AG09309 (cell line): ENCODE measurements around the gene KLHL33.

Experiments
- DNase-seq: peaks from one replicate; pipeline ENCODE4 v3.0.0-alpha.2; 2010; ENCODE audit warnings: low read depth
- H3K4me3 ChIP-seq: 2 replicates; pipeline ENCODE4 v1.5.1; 2011; ENCODE audit warnings: mild to moderate bottlenecking, low read depth, low read length, moderate library complexity; ENCODE audit not compliant: control insufficient read depth
- CTCF ChIP-seq: IDR thresholded peaks from 2 replicates; pipeline ENCODE4 v1.5.1; 2011; ENCODE audit warnings: mild to moderate bottlenecking, low read depth, low read length, inconsistent platforms; ENCODE audit not compliant: insufficient read depth, control insufficient read depth; ENCODE audit errors: missing control alignments

The KLHL33 gene

GRCh38 chr14:20434701-20435581 is 1.0 kb downstream of the KLHL33 start:
- no peak overlapping the region for H3K4me3 ChIP-seq
- no peak for TF ChIP-seq CTCF
- DNase-seq, result no peak

- no peak for TF ChIP-seq CTCF
- no peak overlapping the region for H3K4me3 ChIP-seq
- no peak for DNase-seq
Measured at GRCh38 chr14:20429801-20430669, 5.9 kb downstream of the KLHL33 start.

GRCh38 chr14:20428802-20429201 is 7.2 kb downstream of the KLHL33 start:
- no peak for TF ChIP-seq CTCF
- H3K4me3 ChIP-seq, result no peak overlapping the region
- DNase-seq, result no peak

GRCh38 chr14:20428010-20428365 is 8.0 kb downstream of the KLHL33 start:
- no peak for TF ChIP-seq CTCF
- no peak for DNase-seq
- no peak overlapping the region for H3K4me3 ChIP-seq

- no peak overlapping the region for H3K4me3 ChIP-seq
- no peak for TF ChIP-seq CTCF
- DNase-seq, result no peak
Measured at GRCh38 chr14:20427231-20428009, 8.5 kb downstream of the KLHL33 start.

- no peak for DNase-seq
- no peak for TF ChIP-seq CTCF
- H3K4me3 ChIP-seq, result no peak overlapping the region
Measured at GRCh38 chr14:20424851-20425250, 11.1 kb downstream of the KLHL33 start.
